Endothelial cell of umbilical vein (primary cell): ENCODE data around the gene RNF135. TPM values are rescaled to one million over a fixed set of nuclear protein-coding genes. Genes with fewer than 3 reads are reported as not detected.

Experiments used
- BruUV-seq: library from RNA; stranded (reverse); fragments of 400-500 nt; replicated peaks from 2 replicates; lab custom pipeline; 2021; lab: Mats Ljungman, UMichigan
- CTCF ChIA-PET: fragments of 300-600, 350-600 bp; sonication (Branson Sonifier 250); formaldehyde crosslinking; loops from one replicate; lab custom pipeline; 2021; ENCODE audit warnings: antibody characterized with exemption, inconsistent platforms; lab: Charles Lee
- POLR2A ChIA-PET: fragments of 300-600, 350-600 bp; sonication (Branson Sonifier 250); formaldehyde crosslinking; loops from one replicate; lab custom pipeline; 2021; ENCODE audit warnings: antibody characterized with exemption, inconsistent platforms; lab: Charles Lee
- DNase-seq: peaks from one replicate; pipeline ENCODE4 v3.0.0-alpha.2; 2011; ENCODE audit warnings: low read depth, low spot score
- FAIRE-seq: peaks from 2 replicates; lab custom pipeline; 2011; peaks lifted over from hg19 to GRCh38; lab: Jason Lieb, UNC
- H2AFZ ChIP-seq: 2 replicates; pipeline ENCODE4 v1.6.0; 2012; ENCODE audit warnings: low read depth, low read length, control low read depth, inconsistent platforms
- H3K27ac ChIP-seq: 2 replicates; pipeline ENCODE4 v1.5.1; 2011; ENCODE audit warnings: low read depth, mild to moderate bottlenecking, control low read depth, low read length, moderate library complexity; ENCODE audit not compliant: insufficient read depth
- H3K27me3 ChIP-seq, 2 experiments: 2 replicates each; pipeline versions ENCODE4 v1.6.0 to v1.6.1; 2011; ENCODE audit warnings: low read length in 2 of 2, mixed read lengths in 1 of 2; ENCODE audit not compliant: control insufficient read depth in 2 of 2, insufficient read depth in 2 of 2
- H3K36me3 ChIP-seq, 2 experiments: 2 replicates in 1 of 2; 3 replicates in 1 of 2; pipeline ENCODE4 v1.5.1; 2011; ENCODE audit warnings: low read length in 2 of 2, mild to moderate bottlenecking in 1 of 2, moderate library complexity in 1 of 2; ENCODE audit not compliant: control insufficient read depth in 2 of 2, insufficient read depth in 2 of 2; ENCODE audit errors: extremely low read depth in 1 of 2
- H3K4me1 ChIP-seq: 3 replicates; pipeline ENCODE4 v1.5.1; 2011; ENCODE audit warnings: mild to moderate bottlenecking, low read length; ENCODE audit not compliant: control insufficient read depth, insufficient read depth; ENCODE audit errors: extremely low read depth
- H3K4me2 ChIP-seq: 2 replicates; pipeline ENCODE4 v1.6.1; 2011; ENCODE audit warnings: low read length, control low read depth, mixed read lengths; ENCODE audit not compliant: insufficient read depth
- H3K4me3 ChIP-seq, 3 experiments: fragments of 200-600 bp in 1 of 3; sonication (generic), shearing (Covaris generic) in 1 of 3; replicated peaks in 1 of 3; 2 replicates each; pipeline ENCODE4 v1.5.1; 2011 to 2016; ENCODE audit warnings: control low read depth in 3 of 3, low read length in 3 of 3, mild to moderate bottlenecking in 2 of 3, inconsistent platforms in 1 of 3, low read depth in 1 of 3, moderate library complexity in 1 of 3; ENCODE audit not compliant: insufficient read depth in 1 of 3
- H3K79me2 ChIP-seq: 2 replicates; pipeline ENCODE4 v1.6.0; 2012; ENCODE audit warnings: low read length, inconsistent platforms; ENCODE audit not compliant: control insufficient read depth, insufficient read depth
- H3K9ac ChIP-seq: replicated peaks from 2 replicates; pipeline ENCODE3; 2011; ENCODE audit warnings: low read length, control low read depth; ENCODE audit not compliant: insufficient read depth; ENCODE audit errors: extremely low read depth
- H3K9me1 ChIP-seq: replicated peaks from 3 replicates; pipeline ENCODE4 v1.6.0; 2011; ENCODE audit warnings: mild to moderate bottlenecking, low read length; ENCODE audit not compliant: control insufficient read depth, insufficient read depth; ENCODE audit errors: extremely low read depth
- H3K9me3 ChIP-seq: replicated peaks from 2 replicates; pipeline ENCODE4 v1.5.1; 2012; ENCODE audit warnings: low read length, inconsistent platforms; ENCODE audit not compliant: control insufficient read depth, insufficient read depth
- H4K20me1 ChIP-seq: replicated peaks from 2 replicates; pipeline ENCODE3; 2011; ENCODE audit warnings: mild to moderate bottlenecking, low read length; ENCODE audit not compliant: control insufficient read depth, insufficient read depth; ENCODE audit errors: extremely low read depth
- EZH2 ChIP-seq: IDR thresholded peaks from 2 replicates; pipeline ENCODE4 v1.6.1; 2012; ENCODE audit warnings: borderline replicate concordance, low read depth, mild to moderate bottlenecking, moderate library complexity, low read length, inconsistent platforms; ENCODE audit not compliant: severe bottlenecking
- FOS ChIP-seq: IDR thresholded peaks from 2 replicates; pipeline ENCODE4 v1.6.1; 2011; ENCODE audit warnings: mild to moderate bottlenecking, low read length, moderate library complexity, borderline replicate concordance; ENCODE audit not compliant: insufficient read depth
- GATA2 ChIP-seq: IDR thresholded peaks from 2 replicates; pipeline ENCODE4 v1.7.0; 2011; ENCODE audit warnings: low read depth, mild to moderate bottlenecking, moderate library complexity, mixed read lengths, low read length; ENCODE audit not compliant: insufficient read length, insufficient read depth
- JUN ChIP-seq: IDR thresholded peaks from 2 replicates; pipeline ENCODE4 v1.6.1; 2011; ENCODE audit warnings: borderline replicate concordance, low read depth; ENCODE audit not compliant: insufficient read length, insufficient read depth
- MYC ChIP-seq: IDR thresholded peaks from one replicate; pipeline ENCODE4 v1.6.1; 2011; ENCODE audit warnings: mild to moderate bottlenecking, low read depth, low read length
- POLR2A ChIP-seq: IDR thresholded peaks from 2 replicates; pipeline ENCODE4 v1.6.1; 2012; ENCODE audit warnings: low read depth, mild to moderate bottlenecking, control low read depth, low read length
- POLR2AphosphoS5 ChIP-seq: IDR thresholded peaks from 2 replicates; pipeline ENCODE4 v1.6.1; 2012; ENCODE audit warnings: low read depth, mild to moderate bottlenecking, control low read depth, low read length, moderate library complexity; ENCODE audit not compliant: insufficient read depth
- dilution Hi-C: fragments of 300-500 bp; cut with MboI; formaldehyde crosslinking; loops from one replicate; pipeline ENCODE4 v1.15.0; 2019; ENCODE audit warnings: low sequenced_read_pairs; ENCODE audit not compliant: extremely low pct_ligation_motif_present
- intact Hi-C: fragments of 100-400 bp; cut with micrococcal nuclease; formaldehyde crosslinking; loops from one replicate; pipeline ENCODE4 v1.10.0; 2022
- polyA plus RNA-seq, 4 experiments: library from polyadenylated mRNA; depleted of rRNA in 3 of 4; stranded (reverse) in 3 of 4; unstranded in 1 of 4; fragments of >200 nt; gene quantifications; 2 replicates each; pipeline versions ENCODE4 v1.2.1 to v1.2.3, GENCODE V29; 2011 to 2012; ENCODE audit warnings: missing spikeins in 1 of 4
- total RNA-seq: library from RNA; stranded (reverse); gene quantifications from 2 replicates; pipeline ENCODE4 v1.2.3, GENCODE V29; 2021
- TF ChIP-seq, protein P1 (sequence below): IDR thresholded peaks from 2 replicates; pipeline ENCODE4 v1.6.1; 2011; ENCODE audit not compliant: insufficient read depth, insufficient read length
- TF ChIP-seq, protein P2 (sequence below), 2 donors: IDR thresholded peaks; 1 replicate in 1 of 2; 2 replicates in 1 of 2; pipeline ENCODE4 v1.5.1; 2011; ENCODE audit warnings: low read length in 2 of 2, mild to moderate bottlenecking in 2 of 2, moderate library complexity in 2 of 2, control low read depth in 1 of 2, inconsistent platforms in 1 of 2, low read depth in 1 of 2; ENCODE audit not compliant: insufficient read depth in 1 of 2; ENCODE audit errors: extremely low read depth in 1 of 2

Gene RNF135
- total and polyA plus RNA-seq, 2 donors (not counting 3 experiments of a cell fraction or from before 2014, with no cell fraction given): 11.6 to 12.0 TPM

DNA sequence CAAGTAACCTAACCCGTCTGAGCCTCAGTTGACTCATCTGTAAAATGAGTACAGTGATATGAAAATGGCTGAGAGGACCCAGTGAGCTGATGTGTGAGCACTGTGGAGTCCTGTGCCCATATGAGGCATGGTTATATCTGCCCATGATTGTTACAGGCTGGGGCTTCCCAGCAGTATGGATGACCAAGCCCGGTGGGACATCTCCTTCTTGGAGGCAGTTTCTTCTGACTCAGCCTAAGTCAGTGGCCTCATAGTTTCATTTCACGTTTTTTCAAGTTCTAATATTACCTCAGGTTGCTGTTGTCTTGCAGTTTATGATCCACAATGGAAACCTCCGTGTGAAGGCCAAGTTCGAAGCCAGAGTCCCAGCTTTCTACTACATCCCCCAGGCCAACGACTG is 44.3 kb upstream of the RNF135 start:
- no peak overlapping the region for H3K4me2 ChIP-seq
- POLR2A ChIA-PET: no interaction called here
- no peaks in the 10 kb centered on the region for H3K9me1 ChIP-seq
- no peaks in the 10 kb centered on the region for H3K36me3 ChIP-seq
- no peaks in the 10 kb centered on the region for H3K9me3 ChIP-seq
- H2AFZ ChIP-seq: no peak overlapping the region
- H3K27me3 ChIP-seq: peaks cover 15 to 18% of the 10 kb centered on the region in 2 experiments
- no peak for TF ChIP-seq FOS
- no peak for TF ChIP-seq JUN
- TF ChIP-seq GATA2: no peak
- no peak for TF ChIP-seq EZH2
- TF ChIP-seq POLR2A: no peak
- TF ChIP-seq, protein P1, sequence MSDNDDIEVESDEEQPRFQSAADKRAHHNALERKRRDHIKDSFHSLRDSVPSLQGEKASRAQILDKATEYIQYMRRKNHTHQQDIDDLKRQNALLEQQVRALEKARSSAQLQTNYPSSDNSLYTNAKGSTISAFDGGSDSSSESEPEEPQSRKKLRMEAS: no peak
- no peak for TF ChIP-seq MYC
- no peak for TF ChIP-seq POLR2AphosphoS5
- TF ChIP-seq, protein P2, sequence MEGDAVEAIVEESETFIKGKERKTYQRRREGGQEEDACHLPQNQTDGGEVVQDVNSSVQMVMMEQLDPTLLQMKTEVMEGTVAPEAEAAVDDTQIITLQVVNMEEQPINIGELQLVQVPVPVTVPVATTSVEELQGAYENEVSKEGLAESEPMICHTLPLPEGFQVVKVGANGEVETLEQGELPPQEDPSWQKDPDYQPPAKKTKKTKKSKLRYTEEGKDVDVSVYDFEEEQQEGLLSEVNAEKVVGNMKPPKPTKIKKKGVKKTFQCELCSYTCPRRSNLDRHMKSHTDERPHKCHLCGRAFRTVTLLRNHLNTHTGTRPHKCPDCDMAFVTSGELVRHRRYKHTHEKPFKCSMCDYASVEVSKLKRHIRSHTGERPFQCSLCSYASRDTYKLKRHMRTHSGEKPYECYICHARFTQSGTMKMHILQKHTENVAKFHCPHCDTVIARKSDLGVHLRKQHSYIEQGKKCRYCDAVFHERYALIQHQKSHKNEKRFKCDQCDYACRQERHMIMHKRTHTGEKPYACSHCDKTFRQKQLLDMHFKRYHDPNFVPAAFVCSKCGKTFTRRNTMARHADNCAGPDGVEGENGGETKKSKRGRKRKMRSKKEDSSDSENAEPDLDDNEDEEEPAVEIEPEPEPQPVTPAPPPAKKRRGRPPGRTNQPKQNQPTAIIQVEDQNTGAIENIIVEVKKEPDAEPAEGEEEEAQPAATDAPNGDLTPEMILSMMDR (IDR thresholded peaks at IDR 0.05; ENCODE audit: extremely low read depth in 1 of 2, insufficient read depth in 1 of 2, low read depth in 1 of 2, low read length in 2 of 2): no peak
- dilution Hi-C loops: no loop called here
- H3K27ac ChIP-seq: no peak overlapping the region
- H3K79me2 ChIP-seq: no peaks in the 10 kb centered on the region
- FAIRE-seq: no peak
- CTCF ChIA-PET: no interaction called here
- H4K20me1 ChIP-seq: no peaks in the 10 kb centered on the region
- H3K9ac ChIP-seq: no peak overlapping the region
- DNase-seq: no peak
- BruUV-seq: no TSS peak
- H3K4me1 ChIP-seq: peaks cover 9% of the 10 kb centered on the region
- no peak overlapping the region for H3K4me3 ChIP-seq
- intact Hi-C loops: no loop called here
